Measurements from ENCODE around the gene CLIC6.

DNA sequence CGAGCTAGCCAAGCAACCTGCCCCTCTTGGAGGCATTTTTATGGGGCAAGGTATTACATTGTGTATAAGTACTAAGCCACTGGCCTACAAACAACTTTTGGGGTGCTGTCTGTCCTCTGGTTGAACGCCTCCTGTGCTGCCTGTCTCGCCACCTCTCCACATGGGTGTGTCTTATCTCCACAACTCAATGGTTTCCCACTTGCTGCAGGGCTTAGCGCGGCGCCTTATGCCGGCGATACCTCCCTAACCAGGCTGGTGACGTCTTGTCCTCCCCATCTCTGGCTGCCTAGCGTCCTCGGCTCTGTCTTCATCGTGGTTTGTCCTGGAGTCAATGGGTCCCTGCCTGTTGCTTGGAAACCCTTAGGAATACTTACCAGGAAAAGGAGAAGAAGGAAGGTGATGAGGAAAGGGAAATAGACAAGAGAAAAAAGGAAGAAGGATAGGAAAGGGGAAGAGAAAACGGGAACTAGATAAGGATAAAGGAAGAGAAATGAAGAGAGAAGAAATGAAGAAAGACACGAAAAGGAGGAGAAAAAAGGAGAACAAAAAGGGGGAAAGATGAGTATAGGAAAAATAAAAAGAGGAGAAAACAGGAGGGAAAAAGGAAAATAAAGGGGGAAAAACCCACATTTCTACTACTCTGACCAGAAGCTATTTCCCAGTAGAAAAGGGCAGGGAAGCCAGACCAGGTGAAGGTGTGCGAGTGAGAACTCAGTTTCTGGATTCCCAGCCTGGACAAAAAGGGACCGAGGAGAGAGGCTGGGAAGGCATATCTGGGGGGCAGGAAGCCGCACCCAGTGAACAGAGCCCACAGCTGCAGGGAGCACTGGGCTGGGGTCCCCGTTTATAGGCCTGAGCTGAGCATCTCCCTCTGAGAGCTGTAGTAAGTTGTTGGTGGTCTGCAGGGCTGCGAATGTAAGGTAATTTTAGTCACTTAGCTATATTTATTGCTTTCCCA is 86.2 kb downstream of the CLIC6 start:
- no peak for TF ChIP-seq POLR2AphosphoS5 (IDR thresholded peaks at IDR 0.05; ENCODE audit: low read depth)
- TF ChIP-seq, protein P1, sequence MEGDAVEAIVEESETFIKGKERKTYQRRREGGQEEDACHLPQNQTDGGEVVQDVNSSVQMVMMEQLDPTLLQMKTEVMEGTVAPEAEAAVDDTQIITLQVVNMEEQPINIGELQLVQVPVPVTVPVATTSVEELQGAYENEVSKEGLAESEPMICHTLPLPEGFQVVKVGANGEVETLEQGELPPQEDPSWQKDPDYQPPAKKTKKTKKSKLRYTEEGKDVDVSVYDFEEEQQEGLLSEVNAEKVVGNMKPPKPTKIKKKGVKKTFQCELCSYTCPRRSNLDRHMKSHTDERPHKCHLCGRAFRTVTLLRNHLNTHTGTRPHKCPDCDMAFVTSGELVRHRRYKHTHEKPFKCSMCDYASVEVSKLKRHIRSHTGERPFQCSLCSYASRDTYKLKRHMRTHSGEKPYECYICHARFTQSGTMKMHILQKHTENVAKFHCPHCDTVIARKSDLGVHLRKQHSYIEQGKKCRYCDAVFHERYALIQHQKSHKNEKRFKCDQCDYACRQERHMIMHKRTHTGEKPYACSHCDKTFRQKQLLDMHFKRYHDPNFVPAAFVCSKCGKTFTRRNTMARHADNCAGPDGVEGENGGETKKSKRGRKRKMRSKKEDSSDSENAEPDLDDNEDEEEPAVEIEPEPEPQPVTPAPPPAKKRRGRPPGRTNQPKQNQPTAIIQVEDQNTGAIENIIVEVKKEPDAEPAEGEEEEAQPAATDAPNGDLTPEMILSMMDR (conservative IDR thresholded peaks at IDR 0.05; ENCODE audit: low read depth in 2 of 2), result no peak
- TF ChIP-seq EZH2 (IDR thresholded peaks at IDR 0.05; ENCODE audit: low read depth, unreplicated experiment), result no peak
- TF ChIP-seq, protein P2, sequence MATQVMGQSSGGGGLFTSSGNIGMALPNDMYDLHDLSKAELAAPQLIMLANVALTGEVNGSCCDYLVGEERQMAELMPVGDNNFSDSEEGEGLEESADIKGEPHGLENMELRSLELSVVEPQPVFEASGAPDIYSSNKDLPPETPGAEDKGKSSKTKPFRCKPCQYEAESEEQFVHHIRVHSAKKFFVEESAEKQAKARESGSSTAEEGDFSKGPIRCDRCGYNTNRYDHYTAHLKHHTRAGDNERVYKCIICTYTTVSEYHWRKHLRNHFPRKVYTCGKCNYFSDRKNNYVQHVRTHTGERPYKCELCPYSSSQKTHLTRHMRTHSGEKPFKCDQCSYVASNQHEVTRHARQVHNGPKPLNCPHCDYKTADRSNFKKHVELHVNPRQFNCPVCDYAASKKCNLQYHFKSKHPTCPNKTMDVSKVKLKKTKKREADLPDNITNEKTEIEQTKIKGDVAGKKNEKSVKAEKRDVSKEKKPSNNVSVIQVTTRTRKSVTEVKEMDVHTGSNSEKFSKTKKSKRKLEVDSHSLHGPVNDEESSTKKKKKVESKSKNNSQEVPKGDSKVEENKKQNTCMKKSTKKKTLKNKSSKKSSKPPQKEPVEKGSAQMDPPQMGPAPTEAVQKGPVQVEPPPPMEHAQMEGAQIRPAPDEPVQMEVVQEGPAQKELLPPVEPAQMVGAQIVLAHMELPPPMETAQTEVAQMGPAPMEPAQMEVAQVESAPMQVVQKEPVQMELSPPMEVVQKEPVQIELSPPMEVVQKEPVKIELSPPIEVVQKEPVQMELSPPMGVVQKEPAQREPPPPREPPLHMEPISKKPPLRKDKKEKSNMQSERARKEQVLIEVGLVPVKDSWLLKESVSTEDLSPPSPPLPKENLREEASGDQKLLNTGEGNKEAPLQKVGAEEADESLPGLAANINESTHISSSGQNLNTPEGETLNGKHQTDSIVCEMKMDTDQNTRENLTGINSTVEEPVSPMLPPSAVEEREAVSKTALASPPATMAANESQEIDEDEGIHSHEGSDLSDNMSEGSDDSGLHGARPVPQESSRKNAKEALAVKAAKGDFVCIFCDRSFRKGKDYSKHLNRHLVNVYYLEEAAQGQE (IDR thresholded peaks at IDR 0.05; ENCODE audit: unreplicated experiment), result no peak
- TF ChIP-seq JUNB (IDR thresholded peaks at IDR 0.05; ENCODE audit: unreplicated experiment), result no peak
- TF ChIP-seq CREB1 (CRISPR knock-in tag; IDR thresholded peaks at IDR 0.05; ENCODE audit: low read depth), result no peak
- no peak for TF ChIP-seq ZNF114 (CRISPR knock-in tag; IDR thresholded peaks at IDR 0.05)
- no peak for TF ChIP-seq EZH2phosphoT487 (IDR thresholded peaks at IDR 0.05; ENCODE audit: unreplicated experiment)
- TF ChIP-seq NANOG (IDR thresholded peaks at IDR 0.05; ENCODE audit: borderline replicate concordance), result no peak

Data from GM23338 (cell line).